Adrenal gland (tissue), 5 donors: ENCODE results near the gene CACNG5.

Experiments
- CTCF ChIP-seq, 6 experiments: fragments of 450-650 bp in 4 of 6; fragments of 200-600 bp in 2 of 6; sonication (generic) in 1 of 6; IDR thresholded peaks; 1 replicate in 5 of 6; 2 replicates in 1 of 6; pipeline versions ENCODE4 v1.5.1 to v1.8.0; 2016 to 2021; ENCODE audit warnings: antibody characterized with exemption in 6 of 6, mild to moderate bottlenecking in 2 of 6, moderate library complexity in 1 of 6
- POLR2A ChIP-seq, 2 donors: fragments of 450-650 bp; IDR thresholded peaks; one replicate each; pipeline ENCODE4 v1.6.1; 2017; ENCODE audit warnings: antibody characterized with exemption in 2 of 2, mild to moderate bottlenecking in 2 of 2, moderate library complexity in 1 of 2
- donor health status: DM: no; HTN: no; CAD: no.

GRCh38 chr17:66826856-66827255, 8.1 kb upstream of the CACNG5 start:
- no peak for TF ChIP-seq CTCF (IDR thresholded peaks at IDR 0.05)
- no peak for TF ChIP-seq POLR2A (IDR thresholded peaks at IDR 0.05)
